GM12891 (cell line): ENCODE data around the gene RAPGEF5.

ENCODE experiments used
- DNase-seq: peaks from one replicate; pipeline ENCODE4 v3.0.0; 2011; ENCODE audit warnings: low spot score; ENCODE audit not compliant: insufficient read length
- FAIRE-seq: peaks from 2 replicates; lab custom pipeline; 2011; peaks lifted over from hg19 to GRCh38; lab: Jason Lieb, UNC
- PAX5 ChIP-seq: IDR thresholded peaks from 2 replicates; pipeline ENCODE4 v1.6.1; 2011; ENCODE audit warnings: low read length, moderate library complexity, mild to moderate bottlenecking; ENCODE audit not compliant: insufficient read depth, severe bottlenecking
- POLR2A ChIP-seq: IDR thresholded peaks from 2 replicates; pipeline ENCODE4 v1.6.1; 2011; ENCODE audit warnings: low read depth, low read length, control low read depth
- POLR2AphosphoS5 ChIP-seq: IDR thresholded peaks from 2 replicates; pipeline ENCODE4 v1.6.1; 2011; ENCODE audit warnings: low read depth, low read length, control low read depth
- POU2F2 ChIP-seq: IDR thresholded peaks from 2 replicates; pipeline ENCODE4 v1.6.1; 2011; ENCODE audit warnings: low read depth, mild to moderate bottlenecking, control low read depth, low read length, moderate library complexity
- SPI1 ChIP-seq: IDR thresholded peaks from 2 replicates; pipeline ENCODE4 v1.6.1; 2011; ENCODE audit warnings: low read depth, low read length, control low read depth
- TAF1 ChIP-seq: IDR thresholded peaks from 2 replicates; pipeline ENCODE4 v1.6.1; 2011; ENCODE audit warnings: low read depth, low read length, control low read depth

RAPGEF5 gene

GRCh38 chr7:22219739-22220493 is 137.0 kb downstream of the RAPGEF5 start:
- DNase-seq, result no peak
- no peak for FAIRE-seq
- no peak for TF ChIP-seq PAX5
- no peak for TF ChIP-seq POLR2A
- no peak for TF ChIP-seq SPI1

- DNase-seq (no peak), FAIRE-seq (no peak)
- TF ChIP-seq PAX5, result no peak
- no peak for TF ChIP-seq POLR2AphosphoS5
- TF ChIP-seq POLR2A, result no peak
- TF ChIP-seq POU2F2, result no peak
- no peak for TF ChIP-seq SPI1
- TF ChIP-seq TAF1, result no peak
Measured at GRCh38 chr7:22219036-22219435, 137.9 kb downstream of the RAPGEF5 start.

- no peak for TF ChIP-seq POLR2A
- no peak for TF ChIP-seq TAF1
- no peak for TF ChIP-seq POU2F2
- TF ChIP-seq SPI1, result no peak
- no peak for TF ChIP-seq POLR2AphosphoS5
- TF ChIP-seq PAX5, result no peak
- DNase-seq (no peak), FAIRE-seq (no peak)
Measured at GRCh38 chr7:22216832-22217475, 140.0 kb downstream of the RAPGEF5 start.

DNA sequence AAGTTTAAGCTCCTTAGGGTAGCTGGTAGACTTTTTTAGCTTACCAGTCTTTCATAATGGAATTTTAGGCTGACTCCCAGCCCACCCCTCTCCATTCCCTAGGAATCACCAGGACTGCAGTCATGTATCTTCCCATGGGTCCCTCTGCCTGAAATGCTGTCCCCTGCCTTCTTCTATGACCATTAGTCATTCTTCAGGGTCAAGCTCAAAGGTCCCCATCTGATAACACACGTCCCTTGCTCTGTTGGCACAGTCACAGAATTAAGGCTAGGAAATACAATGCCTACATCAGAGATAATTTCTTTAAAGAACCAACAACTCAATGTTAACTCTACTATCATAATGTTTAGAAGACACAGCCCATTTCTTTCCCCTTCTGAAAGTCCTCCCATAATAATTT is 140.6 kb downstream of the RAPGEF5 start:
- no peak for TF ChIP-seq PAX5
- FAIRE-seq, result no peak
- DNase-seq, result no peak

- DNase-seq (no peak), FAIRE-seq (no peak)
- no peak for TF ChIP-seq POU2F2
- no peak for TF ChIP-seq SPI1
- no peak for TF ChIP-seq PAX5
- TF ChIP-seq TAF1, result no peak
- TF ChIP-seq POLR2AphosphoS5, result no peak
- TF ChIP-seq POLR2A, result no peak
Measured at GRCh38 chr7:22214000-22214399, 143.0 kb downstream of the RAPGEF5 start.

GRCh38 chr7:22213081-22213480 is 143.9 kb downstream of the RAPGEF5 start:
- DNase-seq, result no peak
- no peak for FAIRE-seq
- TF ChIP-seq SPI1, result no peak
- no peak for TF ChIP-seq POLR2AphosphoS5
- no peak for TF ChIP-seq PAX5
- no peak for TF ChIP-seq POLR2A
- TF ChIP-seq TAF1, result no peak
- no peak for TF ChIP-seq POU2F2

DNA sequence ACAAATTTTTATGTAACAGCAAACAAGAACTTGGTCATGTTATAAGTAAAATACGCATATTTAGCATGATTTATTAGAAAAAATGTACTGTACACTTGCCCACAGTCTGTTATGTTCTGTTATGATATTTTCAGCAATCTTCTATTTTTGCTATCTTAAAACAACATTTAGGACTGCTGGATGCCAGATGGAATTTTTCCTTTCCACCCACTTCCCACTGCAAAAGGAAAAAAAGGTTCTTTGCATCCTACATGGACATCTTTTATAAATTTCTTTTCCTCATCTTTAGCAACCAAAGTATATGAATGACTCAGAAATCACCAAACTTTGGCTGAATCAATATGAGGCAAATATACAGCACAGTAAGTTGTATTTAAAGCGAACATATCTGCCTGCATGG is 146.0 kb downstream of the RAPGEF5 start:
- DNase-seq (no peak), FAIRE-seq (no peak)
- TF ChIP-seq POLR2AphosphoS5, result no peak
- TF ChIP-seq TAF1, result no peak
- TF ChIP-seq PAX5, result no peak
- TF ChIP-seq POU2F2, result no peak
- no peak for TF ChIP-seq POLR2A
- no peak for TF ChIP-seq SPI1

DNA sequence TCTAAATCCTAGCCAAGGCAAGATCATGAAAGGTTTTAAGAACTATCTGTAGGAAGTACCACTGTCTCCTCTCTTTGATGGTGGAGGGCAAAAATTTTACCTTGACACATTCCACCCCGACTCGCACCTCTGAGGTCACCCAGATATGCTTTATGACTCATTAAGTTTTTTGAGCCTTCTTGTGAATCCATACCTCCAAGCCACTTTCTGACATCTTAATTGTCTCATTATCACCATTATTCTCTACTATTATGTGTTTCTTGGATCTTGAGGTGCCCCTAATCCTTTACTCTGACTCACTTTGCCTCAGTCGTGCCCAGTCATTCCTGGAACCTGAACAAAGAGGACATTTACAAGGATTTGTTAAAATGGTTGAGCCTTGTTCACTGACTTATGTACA is 146.6 kb downstream of the RAPGEF5 start:
- DNase-seq (no peak), FAIRE-seq (no peak)
- TF ChIP-seq POLR2A (no peak), SPI1 (no peak), PAX5 (no peak), TAF1 (no peak), POU2F2 (no peak)

GRCh38 chr7:22208799-22209198 is 148.2 kb downstream of the RAPGEF5 start:
- no peak for TF ChIP-seq POU2F2
- no peak for TF ChIP-seq PAX5
- TF ChIP-seq POLR2AphosphoS5, result no peak
- TF ChIP-seq TAF1, result no peak
- TF ChIP-seq SPI1, result no peak
- no peak for TF ChIP-seq POLR2A
- DNase-seq (no peak), FAIRE-seq (no peak)

GRCh38 chr7:22207724-22208225 is 149.2 kb downstream of the RAPGEF5 start:
- TF ChIP-seq TAF1, result no peak
- TF ChIP-seq SPI1, result no peak
- TF ChIP-seq POLR2AphosphoS5, result no peak
- no peak for TF ChIP-seq PAX5
- no peak for TF ChIP-seq POLR2A
- no peak for TF ChIP-seq POU2F2
- DNase-seq, result no peak
- no peak for FAIRE-seq
